ENCODE measurements around the gene SEMA4A.

DNA sequence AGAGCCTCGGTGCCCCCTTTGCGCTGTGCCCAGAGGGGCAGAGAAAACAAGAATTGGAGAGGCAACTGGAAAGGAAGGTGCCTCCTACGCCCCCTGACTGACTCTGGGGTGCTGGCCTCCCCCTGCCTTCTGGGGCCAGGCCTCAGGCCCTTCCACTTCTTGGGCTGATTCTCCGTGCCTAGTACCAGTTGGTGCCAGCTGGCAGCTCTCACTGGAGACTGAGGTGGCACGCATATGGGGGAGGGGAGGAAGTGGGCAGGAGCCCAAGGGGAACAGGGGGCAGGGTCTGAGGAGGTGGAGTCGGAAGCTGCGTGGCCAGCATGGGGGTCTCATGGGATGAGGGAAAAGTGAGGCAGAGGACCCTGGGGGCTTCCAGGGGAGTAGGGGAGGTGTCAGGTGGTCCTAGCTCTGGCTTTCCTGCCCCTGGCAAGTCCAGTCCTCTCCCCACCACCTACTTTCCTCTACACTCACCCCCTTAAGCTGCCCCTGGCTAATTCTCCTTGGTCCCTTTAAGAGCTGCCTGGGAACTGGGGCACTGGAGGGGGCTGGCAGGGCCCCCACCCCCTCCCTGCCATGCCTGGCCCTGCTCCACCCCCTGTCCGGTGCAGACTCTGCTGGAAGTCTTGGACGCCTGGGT lies 6.5 kb upstream of the SEMA4A start:
- TF ChIP-seq RAD21 (IDR thresholded peaks at IDR 0.05; ENCODE audit: low read length) (no peak), CTCF (IDR thresholded peaks at IDR 0.05) (no peak), GATA2 (CRISPR knock-in tag; IDR thresholded peaks at IDR 0.05) (no peak), SIN3A (IDR thresholded peaks at IDR 0.05; ENCODE audit: borderline replicate concordance, low read depth, low read length) (no peak), TAF1 (IDR thresholded peaks at IDR 0.05; ENCODE audit: borderline replicate concordance, low read depth, low read length) (no peak), EP300 (IDR thresholded peaks at IDR 0.05; ENCODE audit: borderline replicate concordance in 1 of 2, low read depth in 1 of 2, low read length in 1 of 2) (no peak), GABPA (IDR thresholded peaks at IDR 0.05; ENCODE audit: low read depth) (no peak)
- TF ChIP-seq, protein P1, sequence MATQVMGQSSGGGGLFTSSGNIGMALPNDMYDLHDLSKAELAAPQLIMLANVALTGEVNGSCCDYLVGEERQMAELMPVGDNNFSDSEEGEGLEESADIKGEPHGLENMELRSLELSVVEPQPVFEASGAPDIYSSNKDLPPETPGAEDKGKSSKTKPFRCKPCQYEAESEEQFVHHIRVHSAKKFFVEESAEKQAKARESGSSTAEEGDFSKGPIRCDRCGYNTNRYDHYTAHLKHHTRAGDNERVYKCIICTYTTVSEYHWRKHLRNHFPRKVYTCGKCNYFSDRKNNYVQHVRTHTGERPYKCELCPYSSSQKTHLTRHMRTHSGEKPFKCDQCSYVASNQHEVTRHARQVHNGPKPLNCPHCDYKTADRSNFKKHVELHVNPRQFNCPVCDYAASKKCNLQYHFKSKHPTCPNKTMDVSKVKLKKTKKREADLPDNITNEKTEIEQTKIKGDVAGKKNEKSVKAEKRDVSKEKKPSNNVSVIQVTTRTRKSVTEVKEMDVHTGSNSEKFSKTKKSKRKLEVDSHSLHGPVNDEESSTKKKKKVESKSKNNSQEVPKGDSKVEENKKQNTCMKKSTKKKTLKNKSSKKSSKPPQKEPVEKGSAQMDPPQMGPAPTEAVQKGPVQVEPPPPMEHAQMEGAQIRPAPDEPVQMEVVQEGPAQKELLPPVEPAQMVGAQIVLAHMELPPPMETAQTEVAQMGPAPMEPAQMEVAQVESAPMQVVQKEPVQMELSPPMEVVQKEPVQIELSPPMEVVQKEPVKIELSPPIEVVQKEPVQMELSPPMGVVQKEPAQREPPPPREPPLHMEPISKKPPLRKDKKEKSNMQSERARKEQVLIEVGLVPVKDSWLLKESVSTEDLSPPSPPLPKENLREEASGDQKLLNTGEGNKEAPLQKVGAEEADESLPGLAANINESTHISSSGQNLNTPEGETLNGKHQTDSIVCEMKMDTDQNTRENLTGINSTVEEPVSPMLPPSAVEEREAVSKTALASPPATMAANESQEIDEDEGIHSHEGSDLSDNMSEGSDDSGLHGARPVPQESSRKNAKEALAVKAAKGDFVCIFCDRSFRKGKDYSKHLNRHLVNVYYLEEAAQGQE (IDR thresholded peaks at IDR 0.05; ENCODE audit: low read depth, low read length): no peak
- TF ChIP-seq, protein P2, sequence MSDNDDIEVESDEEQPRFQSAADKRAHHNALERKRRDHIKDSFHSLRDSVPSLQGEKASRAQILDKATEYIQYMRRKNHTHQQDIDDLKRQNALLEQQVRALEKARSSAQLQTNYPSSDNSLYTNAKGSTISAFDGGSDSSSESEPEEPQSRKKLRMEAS (IDR thresholded peaks at IDR 0.05; ENCODE audit: low read depth): no peak
